SK-N-SH treated with all-trans-retinoic acid at 6 μM for 48 hours (cell line): ENCODE results near the gene SLC25A33.

ENCODE experiments used
- ESRRG ChIP-seq: fragments of 250-450 bp; sonication (Bioruptor Pico); IDR thresholded peaks from 2 replicates; pipeline ENCODE4 v1.6.1; 2021; ENCODE audit warnings: mild to moderate bottlenecking
- PATZ1 ChIP-seq: fragments of 250-450 bp; sonication (Bioruptor Pico); IDR thresholded peaks from 2 replicates; pipeline ENCODE4 v1.8.0; 2020; ENCODE audit warnings: mild to moderate bottlenecking, moderate library complexity, borderline replicate concordance
- POU6F1 ChIP-seq: fragments of 250-450 bp; sonication (Bioruptor Pico); IDR thresholded peaks from 2 replicates; pipeline ENCODE4 v1.8.0; 2021; ENCODE audit warnings: low read depth, mild to moderate bottlenecking, moderate library complexity, borderline replicate concordance
- PPARA ChIP-seq: fragments of 250-450 bp; sonication (Bioruptor Pico); IDR thresholded peaks from 2 replicates; pipeline ENCODE4 v1.5.0; 2020; ENCODE audit warnings: mild to moderate bottlenecking, borderline replicate concordance
- RARB ChIP-seq: fragments of 250-450 bp; sonication (Bioruptor Pico); IDR thresholded peaks from 2 replicates; pipeline ENCODE4 v1.8.0; 2021; ENCODE audit warnings: mild to moderate bottlenecking, moderate library complexity
- TSHZ2 ChIP-seq: fragments of 250-450 bp; sonication (Bioruptor Pico); IDR thresholded peaks from 2 replicates; pipeline ENCODE4 v1.5.0; 2020; ENCODE audit warnings: mild to moderate bottlenecking, moderate library complexity
- ZFP3 ChIP-seq: fragments of 250-450 bp; sonication (Bioruptor Pico); IDR thresholded peaks from 2 replicates; pipeline ENCODE4 v1.5.0; 2020; ENCODE audit warnings: mild to moderate bottlenecking, moderate library complexity
- ZNF8 ChIP-seq: fragments of 450-650 bp; formaldehyde crosslinking; IDR thresholded peaks from 2 replicates; pipeline ENCODE4 v1.5.0; 2020; ENCODE audit warnings: mild to moderate bottlenecking, moderate library complexity

- TF ChIP-seq ZFP3 (CRISPR knock-in tag) (no peak), TSHZ2 (no peak), RARB (CRISPR knock-in tag) (no peak), PPARA (CRISPR knock-in tag) (no peak), PATZ1 (CRISPR knock-in tag) (no peak), ZNF8 (CRISPR knock-in tag) (no peak), POU6F1 (CRISPR knock-in tag) (no peak), ESRRG (CRISPR knock-in tag) (no peak)
Measured at GRCh38 chr1:9557624-9558023, 18.4 kb downstream of the SLC25A33 start.
